Liver (tissue), 9 donors: ENCODE data around the gene LEKR1. TPM values are rescaled to one million over a fixed set of nuclear protein-coding genes. Genes with fewer than 3 reads are reported as not detected.
A peak's percentile ranks its signal among the peaks of the same experiment; 100 is the strongest.

Source experiments
- DNase-seq: peaks from one replicate; pipeline ENCODE4 v3.0.0-alpha.2; 2017; ENCODE audit warnings: low spot score
- H3K27ac ChIP-seq, 2 donors: one replicate each; pipeline ENCODE4 v1.7.0; 2013; ENCODE audit warnings: inconsistent platforms in 2 of 2, low read length in 2 of 2, control low read depth in 1 of 2, low read depth in 1 of 2, mild to moderate bottlenecking in 1 of 2
- H3K27me3 ChIP-seq, 4 donors: one replicate each; pipeline versions ENCODE4 v1.6.1 to v1.7.0; 2013; ENCODE audit warnings: low read length in 3 of 4, inconsistent platforms in 1 of 4, mild to moderate bottlenecking in 1 of 4, moderate library complexity in 1 of 4; ENCODE audit not compliant: control insufficient read depth in 4 of 4, insufficient read depth in 4 of 4
- H3K36me3 ChIP-seq, 4 donors: one replicate each; pipeline versions ENCODE4 v1.6.1 to v1.7.0; 2013; ENCODE audit warnings: low read length in 3 of 4, mild to moderate bottlenecking in 3 of 4, low read depth in 1 of 4, moderate library complexity in 1 of 4; ENCODE audit not compliant: control insufficient read depth in 4 of 4, insufficient read depth in 3 of 4
- H3K4me1 ChIP-seq, 4 donors: one replicate each; pipeline versions ENCODE4 v1.6.1 to v1.7.0; 2013; ENCODE audit warnings: low read length in 3 of 4, mild to moderate bottlenecking in 3 of 4, moderate library complexity in 1 of 4; ENCODE audit not compliant: control insufficient read depth in 4 of 4, insufficient read depth in 4 of 4
- H3K4me3 ChIP-seq, 3 donors: one replicate each; pipeline versions ENCODE4 v1.6.1 to v1.7.0; 2013; ENCODE audit warnings: low read length in 3 of 3, control low read depth in 1 of 3, low read depth in 1 of 3, mild to moderate bottlenecking in 1 of 3
- H3K9ac ChIP-seq, 2 donors: one replicate each; pipeline ENCODE4 v1.7.0; 2013; ENCODE audit warnings: low read length in 2 of 2, mild to moderate bottlenecking in 2 of 2, moderate library complexity in 2 of 2, control low read depth in 1 of 2, low read depth in 1 of 2
- H3K9me3 ChIP-seq, 4 donors: one replicate each; pipeline versions ENCODE4 v1.6.1 to v1.7.0; 2013; ENCODE audit warnings: low read length in 3 of 4; ENCODE audit not compliant: control insufficient read depth in 4 of 4
- ATF3 ChIP-seq: IDR thresholded peaks from 2 replicates; pipeline ENCODE4 v1.6.1; 2016; ENCODE audit warnings: antibody characterized with exemption
- CTCF ChIP-seq: fragments of 150-350 bp; IDR thresholded peaks from 2 replicates; pipeline ENCODE4 v1.5.1; 2017; ENCODE audit warnings: improper control_type of control experiment, low read depth, low read length; ENCODE audit not compliant: missing input control
- EGR1 ChIP-seq, 2 donors: IDR thresholded peaks; 2 replicates each; pipeline ENCODE4 v1.6.1; 2016 to 2018; ENCODE audit warnings: antibody characterized with exemption in 2 of 2, low read depth in 2 of 2
- FOXA1 ChIP-seq: IDR thresholded peaks from 2 replicates; pipeline ENCODE4 v1.6.1; 2016; ENCODE audit warnings: antibody characterized with exemption
- FOXA2 ChIP-seq: IDR thresholded peaks from 2 replicates; pipeline ENCODE4 v1.6.1; 2016; ENCODE audit warnings: antibody characterized with exemption
- GABPA ChIP-seq, 2 donors: IDR thresholded peaks in 1 of 2; conservative IDR thresholded peaks in 1 of 2; 2 replicates each; pipeline ENCODE4 v1.6.1; 2016; ENCODE audit warnings: antibody characterized with exemption in 2 of 2, mild to moderate bottlenecking in 1 of 2, moderate library complexity in 1 of 2
- HNF4A ChIP-seq, 2 donors: conservative IDR thresholded peaks; 2 replicates each; pipeline ENCODE4 v1.6.1; 2016; ENCODE audit warnings: antibody characterized with exemption in 2 of 2, mild to moderate bottlenecking in 2 of 2
- HNF4G ChIP-seq: IDR thresholded peaks from 2 replicates; pipeline ENCODE4 v1.6.1; 2016; ENCODE audit warnings: antibody characterized with exemption
- JUND ChIP-seq, 2 donors: IDR thresholded peaks; 2 replicates each; pipeline ENCODE4 v1.6.1; 2016; ENCODE audit warnings: antibody characterized with exemption in 2 of 2
- MAX ChIP-seq: IDR thresholded peaks from 2 replicates; pipeline ENCODE4 v1.6.1; 2016; ENCODE audit warnings: antibody characterized with exemption
- NR2F2 ChIP-seq: IDR thresholded peaks from 2 replicates; pipeline ENCODE4 v1.6.1; 2016; ENCODE audit warnings: antibody characterized with exemption
- RAD21 ChIP-seq, 2 donors: IDR thresholded peaks; 2 replicates each; pipeline ENCODE4 v1.6.1; 2016; ENCODE audit warnings: antibody characterized with exemption in 2 of 2, mild to moderate bottlenecking in 2 of 2
- RXRA ChIP-seq, 2 donors: IDR thresholded peaks; 2 replicates each; pipeline ENCODE4 v1.6.1; 2017 to 2018; ENCODE audit warnings: antibody characterized with exemption in 2 of 2, mild to moderate bottlenecking in 1 of 2
- SP1 ChIP-seq: IDR thresholded peaks from 2 replicates; pipeline ENCODE4 v1.6.1; 2018; ENCODE audit warnings: antibody characterized with exemption, mild to moderate bottlenecking
- TAF1 ChIP-seq: conservative IDR thresholded peaks from 2 replicates; pipeline ENCODE4 v1.6.1; 2016; ENCODE audit warnings: antibody characterized with exemption, mild to moderate bottlenecking
- YY1 ChIP-seq: IDR thresholded peaks from 2 replicates; pipeline ENCODE4 v1.6.1; 2016; ENCODE audit warnings: antibody characterized with exemption, mild to moderate bottlenecking
- ZBTB33 ChIP-seq: IDR thresholded peaks from 2 replicates; pipeline ENCODE4 v1.6.1; 2016; ENCODE audit warnings: antibody characterized with exemption
- WGBS: extraction: QIAGEN DNeasy Blood & Tissue Kit; methylation state at CpG from one replicate; pipeline ENCODE4 v1.1.7; 2013; 5-methylcytosine and 5-hydroxymethylcytosine counted together
- polyA plus RNA-seq, 2 donors: library from polyadenylated mRNA; stranded (reverse) in 1 of 2; unstranded in 1 of 2; fragments of 200-250 nt in 1 of 2; fragments of >200 nt in 1 of 2; fragmentation: Nextera tagmentation in 1 of 2; extraction: Ambion mirVana in 1 of 2; gene quantifications; one replicate each; pipeline versions ENCODE4 v1.2.1 to v1.2.3, GENCODE V29; 2013 to 2015
- total RNA-seq, 2 donors: library from RNA; depleted of rRNA; stranded (reverse); fragments of >200 nt; gene quantifications; one replicate each; pipeline ENCODE4 v1.2.3, GENCODE V29; 2014
- donor health status: healthy.
- donor health status: healthy.
- donor health status: healthy.
- donor health status: healthy.
- donor health status: healthy.

The LEKR1 gene
- total and polyA plus RNA-seq, 4 donors: 0.19 to 0.72 (median 0.44) TPM

- no peak overlapping the region for H3K27ac ChIP-seq
- H3K4me3 ChIP-seq: no peak overlapping the region
- DNase-seq: no peak
- H3K36me3 ChIP-seq: no peaks in the 10 kb centered on the region
- 48% methylated on average over 7 of the region's 7 CpGs for WGBS
- H3K9ac ChIP-seq: no peak overlapping the region
- peaks cover 0 to 8% (median 4%) of the 10 kb centered on the region in 4 donors for H3K4me1 ChIP-seq
- no peaks in the 10 kb centered on the region for H3K27me3 ChIP-seq
- TF ChIP-seq RAD21 (IDR thresholded peaks at IDR 0.05) (peak in 1 of 2 donors; percentile 31), FOXA2 (no peak), HNF4A (conservative IDR thresholded peaks at IDR 0.05) (peak; percentile 15 to 18)
- no peaks in the 10 kb centered on the region for H3K9me3 ChIP-seq
Measured at GRCh38 chr3:157075693-157076420, 249.7 kb downstream of the LEKR1 start.

- H3K9ac ChIP-seq: no peak overlapping the region
- no peak overlapping the region for H3K4me3 ChIP-seq
- no peak for DNase-seq
Measured at GRCh38 chr3:157077565-157077991, 251.4 kb downstream of the LEKR1 start.

GRCh38 chr3:157078131-157078810 lies 252.1 kb downstream of the LEKR1 start:
- no peak for DNase-seq
- Histone ChIP-seq H3K27ac (no peak overlapping the region), H3K9ac (no peak overlapping the region), H3K9me3 (no peaks in the 10 kb centered on the region), H3K36me3 (no peaks in the 10 kb centered on the region), H3K4me1 (peaks cover 0 to 16% (median 10%) of the 10 kb centered on the region in 4 donors), H3K4me3 (no peak overlapping the region), H3K27me3 (no peaks in the 10 kb centered on the region)
- WGBS: 93% methylated on average over 5 of the region's 5 CpGs
- TF ChIP-seq HNF4G (no peak), NR2F2 (no peak), CTCF (no peak), FOXA1 (no peak), RXRA (IDR thresholded peaks at IDR 0.05) (no peak), HNF4A (conservative IDR thresholded peaks at IDR 0.05) (no peak), TAF1 (no peak), JUND (IDR thresholded peaks at IDR 0.05) (no peak), GABPA (IDR thresholded peaks at IDR 0.05 in 1 of 2, conservative IDR thresholded peaks at IDR 0.05 in 1 of 2) (no peak), YY1 (no peak), RAD21 (IDR thresholded peaks at IDR 0.05) (no peak), ATF3 (no peak), MAX (no peak), FOXA2 (no peak), EGR1 (IDR thresholded peaks at IDR 0.05; ENCODE audit: low read depth in 2 of 2) (no peak), SP1 (no peak)

More at GRCh38 chr3:157077565-157077991, 251.4 kb downstream of the LEKR1 start:
- no peaks in the 10 kb centered on the region for H3K36me3 ChIP-seq
- WGBS: 94% methylated on average over 4 of the region's 4 CpGs
- no peaks in the 10 kb centered on the region for H3K27me3 ChIP-seq
- no peaks in the 10 kb centered on the region for H3K9me3 ChIP-seq
- TF ChIP-seq RXRA (IDR thresholded peaks at IDR 0.05) (no peak), MAX (no peak), TAF1 (no peak), EGR1 (IDR thresholded peaks at IDR 0.05; ENCODE audit: low read depth in 2 of 2) (no peak), ZBTB33 (no peak), SP1 (no peak)
- no peak overlapping the region for H3K27ac ChIP-seq
- H3K4me1 ChIP-seq: peaks cover 0 to 10% (median 7%) of the 10 kb centered on the region in 4 donors
